ENCODE measurements around the gene SULF2. TPM values are rescaled to one million over a fixed set of nuclear protein-coding genes. Genes with fewer than 3 reads are reported as not detected.

The SULF2 gene
- total RNA-seq, 1 experiment from 2014 or later, result 66.1 TPM

DNA sequence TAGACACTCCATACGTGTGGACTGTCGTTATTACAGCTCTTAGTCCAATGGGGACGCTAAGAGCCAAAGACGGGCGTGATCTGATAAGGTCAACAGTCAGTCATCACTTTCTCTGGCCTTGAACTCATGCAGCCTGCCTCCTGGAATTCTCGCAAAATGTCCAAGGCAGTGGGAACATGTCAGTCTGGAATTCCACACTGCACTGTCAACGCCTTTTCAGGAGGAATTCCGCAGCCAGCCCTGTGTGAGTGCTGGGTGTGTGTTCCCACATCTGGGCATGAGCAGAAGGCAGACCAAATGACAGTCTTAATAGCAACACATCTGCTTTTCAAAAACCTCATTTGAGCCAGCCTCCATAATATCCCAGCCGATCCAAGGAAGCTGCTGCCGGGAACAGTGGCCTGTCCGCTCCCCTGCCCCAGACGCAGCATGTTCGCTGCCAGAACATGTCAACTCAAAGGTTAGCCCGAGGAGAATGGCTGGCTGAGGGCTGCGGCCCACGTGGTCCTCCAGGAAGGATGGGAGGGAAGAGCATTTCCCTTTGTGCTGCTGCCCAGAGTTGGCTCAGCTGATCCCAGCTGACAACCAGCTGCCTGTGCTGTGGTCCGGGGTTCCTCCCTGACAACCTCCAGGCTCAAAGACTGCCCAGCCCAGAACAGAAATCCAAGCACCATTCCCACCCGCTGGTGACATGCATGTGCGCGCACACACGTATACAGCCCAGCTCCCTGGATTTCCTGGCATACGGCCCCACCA, 103.1 kb downstream of the SULF2 start:
- no peaks in the 10 kb centered on the region for H3K36me3 ChIP-seq (ENCODE audit: control insufficient read depth, insufficient read depth, low read length)
- TF ChIP-seq, protein P1, sequence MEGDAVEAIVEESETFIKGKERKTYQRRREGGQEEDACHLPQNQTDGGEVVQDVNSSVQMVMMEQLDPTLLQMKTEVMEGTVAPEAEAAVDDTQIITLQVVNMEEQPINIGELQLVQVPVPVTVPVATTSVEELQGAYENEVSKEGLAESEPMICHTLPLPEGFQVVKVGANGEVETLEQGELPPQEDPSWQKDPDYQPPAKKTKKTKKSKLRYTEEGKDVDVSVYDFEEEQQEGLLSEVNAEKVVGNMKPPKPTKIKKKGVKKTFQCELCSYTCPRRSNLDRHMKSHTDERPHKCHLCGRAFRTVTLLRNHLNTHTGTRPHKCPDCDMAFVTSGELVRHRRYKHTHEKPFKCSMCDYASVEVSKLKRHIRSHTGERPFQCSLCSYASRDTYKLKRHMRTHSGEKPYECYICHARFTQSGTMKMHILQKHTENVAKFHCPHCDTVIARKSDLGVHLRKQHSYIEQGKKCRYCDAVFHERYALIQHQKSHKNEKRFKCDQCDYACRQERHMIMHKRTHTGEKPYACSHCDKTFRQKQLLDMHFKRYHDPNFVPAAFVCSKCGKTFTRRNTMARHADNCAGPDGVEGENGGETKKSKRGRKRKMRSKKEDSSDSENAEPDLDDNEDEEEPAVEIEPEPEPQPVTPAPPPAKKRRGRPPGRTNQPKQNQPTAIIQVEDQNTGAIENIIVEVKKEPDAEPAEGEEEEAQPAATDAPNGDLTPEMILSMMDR (IDR thresholded peaks at IDR 0.05; ENCODE audit: insufficient read depth in 1 of 2, low read depth in 1 of 2, low read length in 1 of 2, severe bottlenecking in 1 of 2, unreplicated experiment in 1 of 2), result no peak
- H3K4me1 ChIP-seq, result peaks cover 27% of the 10 kb centered on the region
- DNase-seq, result peak; percentile 50 to 72
- no peak overlapping the region for H3K4me3 Mint-ChIP-seq (ENCODE audit: unreplicated experiment)
- H3K27me3 Mint-ChIP-seq (ENCODE audit: insufficient read depth, unreplicated experiment), result no peaks in the 10 kb centered on the region
- ChIA-PET CTCF (interaction anchor here (1.1 to 3.5 kb wide), 2 partner anchors 18 to 613 kb away, joined by 4 to 14 read pairs; no protein-coding TSS in a partner anchor), POLR2A (no interaction called here)
- no peaks in the 10 kb centered on the region for H3K9me3 Mint-ChIP-seq (ENCODE audit: unreplicated experiment)
- no peaks in the 10 kb centered on the region for H3K36me3 Mint-ChIP-seq (ENCODE audit: insufficient read depth, unreplicated experiment)
- H3K4me1 Mint-ChIP-seq (ENCODE audit: low read depth, unreplicated experiment), result no peaks in the 10 kb centered on the region
- no peak overlapping the region for H3K4me3 ChIP-seq (ENCODE audit: low read depth, low read length)
- no peak overlapping the region for H3K27ac Mint-ChIP-seq (ENCODE audit: unreplicated experiment)
- BruUV-seq (replicated peaks), result no TSS peak
- no peaks in the 10 kb centered on the region for H3K27me3 ChIP-seq (replicated peaks; ENCODE audit: control insufficient read depth, insufficient read depth, low read length)
- no peaks in the 10 kb centered on the region for H3K9me3 ChIP-seq
- intact Hi-C loops (cut with micrococcal nuclease; ENCODE audit: unreplicated experiment), result no loop called here

DNA sequence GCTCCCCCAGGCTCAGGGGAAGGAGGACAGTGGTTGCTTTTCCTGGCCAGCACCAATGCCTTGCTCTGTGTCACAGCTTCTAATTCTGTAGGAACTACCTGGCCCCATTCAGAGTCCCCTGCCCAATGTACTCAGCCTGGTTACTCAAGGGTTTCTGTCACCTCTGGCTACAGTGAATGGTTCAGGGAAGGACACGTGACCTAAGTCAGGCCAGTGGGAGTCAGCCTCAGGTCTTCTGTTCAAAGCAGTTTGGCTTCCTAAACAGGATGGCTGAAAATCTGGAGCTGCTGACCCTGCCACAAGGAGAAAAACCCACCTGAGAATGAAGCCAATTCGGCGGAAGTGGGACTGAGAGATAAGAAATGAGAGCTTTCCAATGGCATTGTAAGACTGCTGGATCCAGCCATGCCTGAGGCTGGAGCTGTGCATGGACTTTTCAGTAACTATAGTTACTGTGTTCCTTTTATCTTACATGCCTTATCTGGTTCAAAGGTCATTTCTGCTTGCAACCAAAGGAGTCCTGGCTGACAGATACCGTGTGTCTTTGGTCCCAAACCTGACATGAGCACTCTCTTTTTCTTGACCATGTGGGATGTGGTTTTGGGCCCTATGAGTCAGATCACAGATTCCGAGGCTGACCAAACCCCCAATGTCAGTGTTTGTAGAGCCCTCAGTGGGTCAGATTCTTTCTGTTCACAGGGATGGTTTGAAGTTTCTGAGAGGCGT, 104.3 kb downstream of the SULF2 start:
- Histone ChIP-seq H3K4me1 (peaks cover 27% of the 10 kb centered on the region), H3K36me3 (ENCODE audit: control insufficient read depth, insufficient read depth, low read length) (no peaks in the 10 kb centered on the region), H3K27me3 (replicated peaks; ENCODE audit: control insufficient read depth, insufficient read depth, low read length) (no peaks in the 10 kb centered on the region), H3K4me3 (ENCODE audit: low read depth, low read length) (no peak overlapping the region), H3K9me3 (no peaks in the 10 kb centered on the region)
- H3K4me3 Mint-ChIP-seq (ENCODE audit: unreplicated experiment), result no peak overlapping the region
- TF ChIP-seq, protein P1 (IDR thresholded peaks at IDR 0.05; ENCODE audit: insufficient read depth in 1 of 2, low read depth in 1 of 2, low read length in 1 of 2, severe bottlenecking in 1 of 2, unreplicated experiment in 1 of 2), result no peak
- DNase-seq, result peak; percentile 57 to 58
- intact Hi-C loops (cut with micrococcal nuclease; ENCODE audit: unreplicated experiment), result no loop called here
- no peaks in the 10 kb centered on the region for H3K9me3 Mint-ChIP-seq (ENCODE audit: unreplicated experiment)
- H3K4me1 Mint-ChIP-seq (ENCODE audit: low read depth, unreplicated experiment), result no peaks in the 10 kb centered on the region
- H3K36me3 Mint-ChIP-seq (ENCODE audit: insufficient read depth, unreplicated experiment), result peaks cover 6% of the 10 kb centered on the region
- CTCF ChIA-PET, result interaction anchor here (0.9 to 3.5 kb wide), 6 partner anchors 17 to 939 kb away, joined by 3 to 14 read pairs (median 4); no protein-coding TSS in a partner anchor
- no peak overlapping the region for H3K27ac Mint-ChIP-seq (ENCODE audit: unreplicated experiment)
- POLR2A ChIA-PET, result no interaction called here
- no TSS peak for BruUV-seq (replicated peaks)
- no peaks in the 10 kb centered on the region for H3K27me3 Mint-ChIP-seq (ENCODE audit: insufficient read depth, unreplicated experiment)

DNA sequence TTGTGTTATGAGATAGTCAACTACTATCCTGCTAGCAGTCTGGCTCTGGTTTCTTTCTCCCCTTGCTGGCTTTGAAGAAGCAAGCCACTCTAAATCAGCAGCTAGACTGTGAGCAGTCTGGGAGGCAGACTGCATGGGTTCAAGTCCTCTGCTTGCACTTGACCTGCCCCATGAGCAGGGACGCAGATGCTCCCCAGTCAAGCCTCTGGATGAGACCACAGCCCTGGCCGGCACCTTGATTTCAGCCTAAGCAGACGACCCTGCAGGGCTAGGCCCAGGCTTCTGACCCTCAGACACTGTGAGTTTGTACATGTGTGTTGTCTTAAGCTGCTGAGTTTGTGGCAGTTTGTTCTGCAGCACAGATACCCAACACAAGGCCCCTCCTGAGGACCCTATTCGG, 105.8 kb downstream of the SULF2 start:
- intact Hi-C loops (cut with micrococcal nuclease; ENCODE audit: unreplicated experiment), result no loop called here
- BruUV-seq (replicated peaks), result no TSS peak
- TF ChIP-seq, protein P1 (IDR thresholded peaks at IDR 0.05; ENCODE audit: insufficient read depth in 1 of 2, low read depth in 1 of 2, low read length in 1 of 2, severe bottlenecking in 1 of 2, unreplicated experiment in 1 of 2), result no peak
- Histone ChIP-seq H3K36me3 (ENCODE audit: control insufficient read depth, insufficient read depth, low read length) (no peaks in the 10 kb centered on the region), H3K9me3 (no peaks in the 10 kb centered on the region), H3K4me3 (ENCODE audit: low read depth, low read length) (no peak overlapping the region), H3K27me3 (replicated peaks; ENCODE audit: control insufficient read depth, insufficient read depth, low read length) (no peaks in the 10 kb centered on the region), H3K4me1 (peaks cover 27% of the 10 kb centered on the region)
- ChIA-PET CTCF (interaction anchor here (0.8 to 3.5 kb wide), 6 partner anchors 15 to 616 kb away, joined by 3 to 16 read pairs (median 7); no protein-coding TSS in a partner anchor), POLR2A (no interaction called here)
- Mint-ChIP-seq H3K27me3 (ENCODE audit: insufficient read depth, unreplicated experiment) (no peaks in the 10 kb centered on the region), H3K9me3 (ENCODE audit: unreplicated experiment) (no peaks in the 10 kb centered on the region), H3K36me3 (ENCODE audit: insufficient read depth, unreplicated experiment) (peaks cover 6% of the 10 kb centered on the region), H3K4me3 (ENCODE audit: unreplicated experiment) (no peak overlapping the region), H3K4me1 (ENCODE audit: low read depth, unreplicated experiment) (no peaks in the 10 kb centered on the region), H3K27ac (ENCODE audit: unreplicated experiment) (no peak overlapping the region)
- peak in 1 of 2 experiments; percentile 47 for DNase-seq

Data from Caco-2 (cell line).